HepG2 (cell line): ENCODE data around the gene ATP8A1. TPM values are rescaled to one million over a fixed set of nuclear protein-coding genes. Genes with fewer than 3 reads are reported as not detected.

Experiments
- ATAC-seq: fragments of 200-7000 bp; cut with Tn5 transposase; 3 replicates; pipeline ENCODE4 v1.9.1; 2020; ENCODE audit warnings: mild to moderate bottlenecking, moderate library complexity
- BruUV-seq: library from RNA; stranded (reverse); fragments of 400-500 nt; replicated peaks from 2 replicates; lab custom pipeline; 2021; lab: Mats Ljungman, UMichigan
- CTCF ChIA-PET: fragments of 300-600 bp; formaldehyde crosslinking; extraction: SDS; loops from one replicate; lab custom pipeline; 2021; ENCODE audit warnings: low total read pairs, inconsistent platforms, low intra/inter-chr PET ratio; lab: Yijun Ruan, JAX
- POLR2A ChIA-PET: fragments of 350-600 bp; sonication (Branson Sonifier 250); formaldehyde crosslinking; loops from one replicate; lab custom pipeline; 2020; ENCODE audit warnings: antibody characterized with exemption, inconsistent platforms; lab: Yijun Ruan, JAX
- DNase-seq: peaks from one replicate; pipeline ENCODE4 v3.0.0-alpha.2; 2015; ENCODE audit warnings: low spot score
- FAIRE-seq: peaks from 3 replicates; lab custom pipeline; 2011; peaks lifted over from hg19 to GRCh38; lab: Jason Lieb, UNC
- H2AFZ ChIP-seq: one replicate; pipeline ENCODE4 v1.6.1; 2011; ENCODE audit warnings: low read length, inconsistent platforms
- H3K27ac ChIP-seq: fragments of 300-600 bp; 3 replicates; pipeline ENCODE4 v1.8.0; 2011; ENCODE audit warnings: mixed run types, mild to moderate bottlenecking, mixed read lengths, low read length, inconsistent platforms; ENCODE audit not compliant: insufficient read depth; ENCODE audit errors: extremely low read length
- H3K27me3 ChIP-seq, 2 experiments: fragments of 200-600 bp in 1 of 2; 2 replicates in 1 of 2; 3 replicates in 1 of 2; pipeline versions ENCODE4 v1.6.0 to v1.8.0; 2011; ENCODE audit warnings: low read length in 2 of 2, mild to moderate bottlenecking in 2 of 2, moderate library complexity in 2 of 2, inconsistent platforms in 1 of 2; ENCODE audit not compliant: insufficient read depth in 2 of 2, control insufficient read depth in 1 of 2
- H3K36me3 ChIP-seq, 2 experiments: fragments of 200-600 bp in 1 of 2; replicated peaks in 1 of 2; 2 replicates in 1 of 2; 3 replicates in 1 of 2; pipeline versions ENCODE4 v1.5.1 to v1.8.0; 2011; ENCODE audit warnings: low read length in 2 of 2, inconsistent platforms in 1 of 2; ENCODE audit not compliant: insufficient read depth in 2 of 2, control insufficient read depth in 1 of 2
- H3K4me1 ChIP-seq: 2 replicates; pipeline ENCODE4 v1.5.1; 2012; ENCODE audit warnings: low read length, inconsistent platforms; ENCODE audit not compliant: insufficient read depth
- H3K4me2 ChIP-seq: 2 replicates; pipeline ENCODE4 v1.6.0; 2011; ENCODE audit warnings: low read depth, low read length, inconsistent platforms
- H3K4me3 ChIP-seq, 3 experiments: fragments of 200-600 bp in 1 of 3; sonication (generic), shearing (Covaris generic) in 1 of 3; replicated peaks in 1 of 3; 2 replicates each; pipeline ENCODE4 v1.5.1; 2011 to 2016; ENCODE audit warnings: low read length in 3 of 3, inconsistent platforms in 2 of 3, low read depth in 2 of 3, mild to moderate bottlenecking in 2 of 3, control low read depth in 1 of 3, mixed read lengths in 1 of 3; ENCODE audit not compliant: insufficient read depth in 1 of 3
- H3K79me2 ChIP-seq: one replicate; pipeline ENCODE4 v1.6.1; 2011; ENCODE audit warnings: low read length, inconsistent platforms; ENCODE audit not compliant: insufficient read depth
- H3K9ac ChIP-seq: 2 replicates; pipeline ENCODE4 v1.6.0; 2011; ENCODE audit warnings: mild to moderate bottlenecking, low read depth, low read length, inconsistent platforms; ENCODE audit not compliant: insufficient read depth
- H3K9me3 ChIP-seq: 2 replicates; pipeline ENCODE4 v1.5.1; 2012; ENCODE audit warnings: mild to moderate bottlenecking, low read length
- H4K20me1 ChIP-seq: 2 replicates; pipeline ENCODE4 v1.6.0; 2011; ENCODE audit warnings: inconsistent platforms, mild to moderate bottlenecking, low read length, moderate library complexity; ENCODE audit not compliant: insufficient read depth
- ETV5 ChIP-seq: IDR thresholded peaks from 2 replicates; pipeline ENCODE4 v1.6.1; 2018; ENCODE audit warnings: missing biosample characterization, missing genetic modification reagents, inconsistent platforms, borderline replicate concordance
- FLYWCH1 ChIP-seq: sonication (generic); formaldehyde crosslinking; IDR thresholded peaks from 2 replicates; pipeline ENCODE4 v1.8.1; 2023; ENCODE audit warnings: mild to moderate bottlenecking, missing genetic modification reagents
- GPN1 ChIP-seq: sonication (generic); formaldehyde crosslinking; IDR thresholded peaks from 2 replicates; pipeline ENCODE4 v1.5.1; 2020; ENCODE audit warnings: missing genetic modification reagents, borderline replicate concordance
- GTF2F1 ChIP-seq: fragments of 150-350 bp; IDR thresholded peaks from 2 replicates; pipeline ENCODE4 v1.6.1; 2014; ENCODE audit warnings: low read length
- MTF1 ChIP-seq: sonication (generic); formaldehyde crosslinking; IDR thresholded peaks from 2 replicates; pipeline ENCODE4 v1.5.0; 2020; ENCODE audit warnings: missing genetic modification reagents
- MXI1 ChIP-seq: IDR thresholded peaks from 3 replicates; pipeline ENCODE4 v1.6.1; 2012; ENCODE audit warnings: low read depth, low read length, inconsistent platforms, borderline replicate concordance
- MZF1 ChIP-seq: sonication (generic); formaldehyde crosslinking; IDR thresholded peaks from 2 replicates; pipeline ENCODE4 v1.8.1; 2023; ENCODE audit warnings: mild to moderate bottlenecking, missing genetic modification reagents, borderline replicate concordance
- NCOA2 ChIP-seq: sonication (generic); formaldehyde crosslinking; IDR thresholded peaks from 2 replicates; pipeline ENCODE4 v1.8.0; 2022; ENCODE audit warnings: inconsistent platforms
- NKX3-1 ChIP-seq: sonication (generic); formaldehyde crosslinking; IDR thresholded peaks from 2 replicates; pipeline ENCODE4 v1.5.0; 2020; ENCODE audit warnings: missing genetic modification reagents
- POLR2A ChIP-seq, 2 experiments: IDR thresholded peaks; 2 replicates each; pipeline ENCODE4 v1.6.1; 2011; ENCODE audit warnings: low read depth in 2 of 2, low read length in 2 of 2, mild to moderate bottlenecking in 1 of 2, moderate library complexity in 1 of 2; ENCODE audit not compliant: insufficient read depth in 1 of 2
- ZFP41 ChIP-seq: sonication (generic); formaldehyde crosslinking; IDR thresholded peaks from 2 replicates; pipeline ENCODE4 v1.4.0; 2020; ENCODE audit warnings: mild to moderate bottlenecking, missing genetic modification reagents, borderline replicate concordance
- ZNF558 ChIP-seq: sonication (generic); formaldehyde crosslinking; IDR thresholded peaks from 2 replicates; pipeline ENCODE4 v1.9.0; 2022; ENCODE audit warnings: mild to moderate bottlenecking, missing genetic modification reagents, borderline replicate concordance
- ZNF782 ChIP-seq: sonication (generic); formaldehyde crosslinking; IDR thresholded peaks from 2 replicates; pipeline ENCODE4 v1.4.0; 2020; ENCODE audit warnings: missing genetic modification reagents, mild to moderate bottlenecking, borderline replicate concordance
- WGBS: methylation state at CpG from one replicate; pipeline ENCODE4 v1.1.6; 2017; ENCODE audit warnings: low lambda C conversion rate; 5-methylcytosine and 5-hydroxymethylcytosine counted together
- in situ Hi-C: cut with HindIII; loops from 2 replicates; pipeline ENCODE4 v1.10.0; 2017; ENCODE audit warnings: low pct_unique_long_range_greater_than_20kb; ENCODE audit not compliant: extremely low pct_ligation_motif_present
- intact Hi-C: fragments of 100-400 bp; cut with micrococcal nuclease; formaldehyde crosslinking; loops from one replicate; pipeline ENCODE4 v1.10.0; 2022; ENCODE audit not compliant: unreplicated experiment
- polyA plus RNA-seq, 8 experiments: library from polyadenylated mRNA; depleted of rRNA in 3 of 8; stranded (reverse) in 7 of 8; unstranded in 1 of 8; fragments of >200 nt; fragmentation: Illumina TruSeq in 4 of 8; extraction: Trizol in 4 of 8; gene quantifications; 2 replicates each; pipeline versions ENCODE4 v1.2.1 to v1.2.3, GENCODE V29; 2011 to 2016; ENCODE audit warnings: low read depth in 4 of 8, missing spikeins in 1 of 8, mixed read lengths in 1 of 8; ENCODE audit not compliant: insufficient read depth in 1 of 8
- total RNA-seq, 5 experiments: library from RNA; depleted of rRNA; stranded (reverse); fragments of >200 nt; fragmentation: Illumina TruSeq; extraction: Trizol; gene quantifications; 2 replicates each; pipeline ENCODE4 v1.2.3, GENCODE V29; 2016; ENCODE audit warnings: low read depth in 1 of 5
- TF ChIP-seq, protein P1 (sequence below): sonication (generic); formaldehyde crosslinking; IDR thresholded peaks from 2 replicates; pipeline ENCODE4 v1.8.0; 2022; ENCODE audit warnings: missing genetic modification reagents, mild to moderate bottlenecking, borderline replicate concordance
- TF ChIP-seq, protein P2 (sequence below): IDR thresholded peaks from 2 replicates; pipeline ENCODE4 v1.6.1; 2018; ENCODE audit warnings: missing genetic modification reagents
- TF ChIP-seq, protein P3 (sequence below): sonication (generic); formaldehyde crosslinking; IDR thresholded peaks from 2 replicates; pipeline ENCODE4 v1.4.0; 2020; ENCODE audit warnings: missing genetic modification reagents

Gene ATP8A1
- total and polyA plus RNA-seq, 2 of the 13 experiments (the other 11 are each of a cell fraction or from before 2014, with no cell fraction given) = 1.7 to 6.2 TPM

DNA sequence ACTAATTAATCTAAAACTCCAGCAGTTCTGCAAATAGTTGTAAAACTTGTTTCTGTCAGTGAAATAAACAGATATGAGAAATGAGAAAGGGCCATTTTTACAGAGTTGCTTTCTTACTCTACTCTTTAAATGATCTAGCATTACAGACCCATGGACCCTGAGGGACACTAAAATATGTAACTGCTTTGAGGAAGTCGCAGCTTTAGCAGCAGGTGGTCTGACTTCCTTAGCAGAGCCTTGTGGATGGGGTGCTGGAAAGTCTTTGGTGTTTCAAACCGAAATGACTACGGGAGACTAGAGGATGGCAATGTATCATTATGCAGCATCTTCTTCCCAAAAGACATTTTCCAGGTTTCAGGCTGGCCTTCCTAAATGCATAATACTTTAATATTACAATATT, 240.9 kb downstream of the ATP8A1 start:
- BruUV-seq = no TSS peak
- Histone ChIP-seq H4K20me1 (no peaks in the 10 kb centered on the region), H3K27me3 (no peaks in the 10 kb centered on the region), H3K9ac (no peak overlapping the region), H3K4me3 (no peak overlapping the region), H3K27ac (no peak overlapping the region), H2AFZ (no peak overlapping the region), H3K36me3 (no peaks in the 10 kb centered on the region), H3K79me2 (no peaks in the 10 kb centered on the region), H3K4me1 (no peaks in the 10 kb centered on the region), H3K9me3 (no peaks in the 10 kb centered on the region), H3K4me2 (no peak overlapping the region)
- CTCF ChIA-PET = no interaction called here
- POLR2A ChIA-PET = no interaction called here
- intact Hi-C loops = no loop called here
- no peak for ATAC-seq
- no peak for TF ChIP-seq GPN1 (CRISPR knock-in tag)
- TF ChIP-seq POLR2A (IDR thresholded peaks at IDR 0.05; ENCODE audit: insufficient read depth in 1 of 2, low read depth in 2 of 2, low read length in 2 of 2) = no peak
- no peak for TF ChIP-seq MZF1
- TF ChIP-seq, protein P1, sequence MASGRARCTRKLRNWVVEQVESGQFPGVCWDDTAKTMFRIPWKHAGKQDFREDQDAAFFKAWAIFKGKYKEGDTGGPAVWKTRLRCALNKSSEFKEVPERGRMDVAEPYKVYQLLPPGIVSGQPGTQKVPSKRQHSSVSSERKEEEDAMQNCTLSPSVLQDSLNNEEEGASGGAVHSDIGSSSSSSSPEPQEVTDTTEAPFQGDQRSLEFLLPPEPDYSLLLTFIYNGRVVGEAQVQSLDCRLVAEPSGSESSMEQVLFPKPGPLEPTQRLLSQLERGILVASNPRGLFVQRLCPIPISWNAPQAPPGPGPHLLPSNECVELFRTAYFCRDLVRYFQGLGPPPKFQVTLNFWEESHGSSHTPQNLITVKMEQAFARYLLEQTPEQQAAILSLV (CRISPR knock-in tag) = no peak
- no peak for TF ChIP-seq NKX3-1 (CRISPR knock-in tag)
- TF ChIP-seq GTF2F1 = no peak
- no peak for TF ChIP-seq ZFP41 (CRISPR knock-in tag)
- TF ChIP-seq MTF1 (CRISPR knock-in tag) = no peak
- TF ChIP-seq, protein P2, sequence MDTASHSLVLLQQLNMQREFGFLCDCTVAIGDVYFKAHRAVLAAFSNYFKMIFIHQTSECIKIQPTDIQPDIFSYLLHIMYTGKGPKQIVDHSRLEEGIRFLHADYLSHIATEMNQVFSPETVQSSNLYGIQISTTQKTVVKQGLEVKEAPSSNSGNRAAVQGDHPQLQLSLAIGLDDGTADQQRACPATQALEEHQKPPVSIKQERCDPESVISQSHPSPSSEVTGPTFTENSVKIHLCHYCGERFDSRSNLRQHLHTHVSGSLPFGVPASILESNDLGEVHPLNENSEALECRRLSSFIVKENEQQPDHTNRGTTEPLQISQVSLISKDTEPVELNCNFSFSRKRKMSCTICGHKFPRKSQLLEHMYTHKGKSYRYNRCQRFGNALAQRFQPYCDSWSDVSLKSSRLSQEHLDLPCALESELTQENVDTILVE = no peak
- TF ChIP-seq, protein P3, sequence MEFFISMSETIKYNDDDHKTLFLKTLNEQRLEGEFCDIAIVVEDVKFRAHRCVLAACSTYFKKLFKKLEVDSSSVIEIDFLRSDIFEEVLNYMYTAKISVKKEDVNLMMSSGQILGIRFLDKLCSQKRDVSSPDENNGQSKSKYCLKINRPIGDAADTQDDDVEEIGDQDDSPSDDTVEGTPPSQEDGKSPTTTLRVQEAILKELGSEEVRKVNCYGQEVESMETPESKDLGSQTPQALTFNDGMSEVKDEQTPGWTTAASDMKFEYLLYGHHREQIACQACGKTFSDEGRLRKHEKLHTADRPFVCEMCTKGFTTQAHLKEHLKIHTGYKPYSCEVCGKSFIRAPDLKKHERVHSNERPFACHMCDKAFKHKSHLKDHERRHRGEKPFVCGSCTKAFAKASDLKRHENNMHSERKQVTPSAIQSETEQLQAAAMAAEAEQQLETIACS = no peak
- TF ChIP-seq MXI1 = no peak
- TF ChIP-seq ZNF558 = no peak
- no peak for TF ChIP-seq ZNF782 (CRISPR knock-in tag)
- TF ChIP-seq NCOA2 (CRISPR knock-in tag) = no peak
- no peak for TF ChIP-seq ETV5 (CRISPR knock-in tag)
- TF ChIP-seq FLYWCH1 (CRISPR knock-in tag) = no peak
- no peak for DNase-seq
- in situ Hi-C loops = no loop called here
- 59% methylated on average over 3 of the region's 3 CpGs for WGBS
- no peak for FAIRE-seq
